Uterus (tissue), 4 donors: ENCODE measurements around the gene RAB11FIP3. TPM values are rescaled to one million over a fixed set of nuclear protein-coding genes. Genes with fewer than 3 reads are reported as not detected.

ENCODE experiments used
- DNase-seq, 2 donors: peaks; one replicate each; pipeline ENCODE4 v3.0.0-alpha.2; 2019 to 2020
- H3K27ac ChIP-seq, 2 donors: fragments of 200-600 bp; sonication (generic); 1 replicate in 1 of 2; 2 replicates in 1 of 2; pipeline ENCODE4 v1.5.1; 2016 to 2018
- H3K27me3 ChIP-seq, 2 donors: fragments of 200-600 bp; sonication (generic); one replicate each; pipeline ENCODE4 v1.5.1; 2018 to 2019; ENCODE audit warnings: control low read depth in 1 of 2
- H3K36me3 ChIP-seq, 2 donors: fragments of 200-600 bp; sonication (generic); one replicate each; pipeline ENCODE4 v1.5.1; 2019; ENCODE audit warnings: control low read depth in 1 of 2
- H3K4me1 ChIP-seq, 2 donors: fragments of 200-600 bp; sonication (generic); one replicate each; pipeline ENCODE4 v1.5.1; 2018 to 2019; ENCODE audit warnings: control low read depth in 1 of 2
- H3K4me3 ChIP-seq, 2 donors: fragments of 200-600 bp; sonication (generic); 1 replicate in 1 of 2; 2 replicates in 1 of 2; pipeline ENCODE4 v1.5.1; 2018 to 2019; ENCODE audit warnings: mild to moderate bottlenecking in 1 of 2
- H3K9me3 ChIP-seq, 2 donors: fragments of 200-600 bp; sonication (generic); one replicate each; pipeline ENCODE4 v1.5.1; 2019; ENCODE audit warnings: control low read depth in 1 of 2
- CTCF ChIP-seq, 4 experiments: fragments of 200-600 bp in 2 of 4; fragments of 450-650 bp in 2 of 4; sonication (generic) in 2 of 4; IDR thresholded peaks; one replicate each; pipeline ENCODE4 v1.5.1; 2016 to 2019; ENCODE audit warnings: antibody characterized with exemption in 4 of 4, mild to moderate bottlenecking in 2 of 4, moderate library complexity in 1 of 4
- POLR2A ChIP-seq, 2 donors: fragments of 450-650 bp; IDR thresholded peaks; one replicate each; pipeline ENCODE4 v1.6.1; 2016; ENCODE audit warnings: antibody characterized with exemption in 2 of 2, mild to moderate bottlenecking in 1 of 2, moderate library complexity in 1 of 2
- intact Hi-C: fragments of 100-400 bp; cut with DNase I; formaldehyde crosslinking; loops from one replicate; pipeline ENCODE4 v1.15.1; 2023; ENCODE audit warnings: low total_unique reads
- total RNA-seq, 4 donors: library from RNA; depleted of rRNA in 3 of 4; stranded (reverse); fragments of >200 nt in 3 of 4; gene quantifications; one replicate each; pipeline versions ENCODE4 v1.1.0 to v1.2.4, GENCODE V29; 2014 to 2023
- donor health status: DM: yes; HTN: yes; CAD: no.

The RAB11FIP3 gene
- total RNA-seq, 4 donors from 2014 or later: 10.5 to 75.0 (median 49.4) TPM

GRCh38 chr16:526181-527014 is 100.9 kb downstream of the RAB11FIP3 start:
- DNase-seq: no peak
- no peaks in the 10 kb centered on the region for H3K36me3 ChIP-seq
- peaks cover 3 to 26% of the 10 kb centered on the region in 2 donors for H3K4me1 ChIP-seq
- intact Hi-C loops: no loop called here
- no peaks in the 10 kb centered on the region for H3K27me3 ChIP-seq
- no peaks in the 10 kb centered on the region for H3K9me3 ChIP-seq
- peak overlapping the region; percentile 72 to 80 for H3K4me3 ChIP-seq
- peak overlapping the region; percentile 98 to 99 for H3K27ac ChIP-seq
- no peak for TF ChIP-seq POLR2A (IDR thresholded peaks at IDR 0.05)
- no peak for TF ChIP-seq CTCF (IDR thresholded peaks at IDR 0.05)

GRCh38 chr16:527015-527903 is 101.8 kb downstream of the RAB11FIP3 start, which contains the start of gene CAPN15:
CAPN15 (plus strand) TSS chr16:527712; CDS start chr16:546839, 19,127 bp downstream.
- peaks cover 3 to 26% of the 10 kb centered on the region in 2 donors for H3K4me1 ChIP-seq
- intact Hi-C loops: no loop called here

GRCh38 chr16:528111-529011 is 102.9 kb downstream of the RAB11FIP3 start:
- H3K9me3 ChIP-seq: no peaks in the 10 kb centered on the region
- DNase-seq: peak in 1 of 2 donors; percentile 44
- no peaks in the 10 kb centered on the region for H3K27me3 ChIP-seq
- peaks cover 3 to 26% of the 10 kb centered on the region in 2 donors for H3K4me1 ChIP-seq
- peak overlapping the region; percentile 72 to 98 for H3K27ac ChIP-seq
- intact Hi-C loops: no loop called here
- peak overlapping the region; percentile 57 to 71 for H3K4me3 ChIP-seq
- no peaks in the 10 kb centered on the region for H3K36me3 ChIP-seq
- TF ChIP-seq CTCF (IDR thresholded peaks at IDR 0.05) (no peak), POLR2A (IDR thresholded peaks at IDR 0.05) (no peak)

More at GRCh38 chr16:527015-527903, 101.8 kb downstream of the RAB11FIP3 start, which contains the start of gene CAPN15:
- peak; percentile 86 to 88 for DNase-seq
- Histone ChIP-seq H3K27me3 (no peaks in the 10 kb centered on the region), H3K27ac (peak within 1 kb of the TSS; percentile 98 to 99), H3K9me3 (no peaks in the 10 kb centered on the region), H3K4me3 (peak within 1 kb of the TSS; percentile 72 to 80), H3K36me3 (no peaks in the 10 kb centered on the region)
- TF ChIP-seq CTCF (IDR thresholded peaks at IDR 0.05) (peak in 2 of 4 experiments; percentile 28 to 56), POLR2A (IDR thresholded peaks at IDR 0.05) (peak; percentile 62 to 88)

- Histone ChIP-seq H3K4me3 (peak overlapping the region in 1 of 2 donors; percentile 71), H3K9me3 (no peaks in the 10 kb centered on the region), H3K36me3 (no peaks in the 10 kb centered on the region), H3K4me1 (peaks cover 3 to 26% of the 10 kb centered on the region in 2 donors), H3K27me3 (no peaks in the 10 kb centered on the region), H3K27ac (peak overlapping the region in 1 of 2 donors; percentile 72)
- DNase-seq: no peak
- intact Hi-C loops: no loop called here
- TF ChIP-seq POLR2A (IDR thresholded peaks at IDR 0.05): no peak
- no peak for TF ChIP-seq CTCF (IDR thresholded peaks at IDR 0.05)
These were observed 103.6 kb downstream of the RAB11FIP3 start for GRCh38 chr16:529012-529575.
